ENCODE measurements around the gene ABLIM1.

The ABLIM1 gene

GRCh38 chr10:114501650-114502049, 156.4 kb downstream of the ABLIM1 start:
- no peak overlapping the region for H3K4me3 ChIP-seq (ENCODE audit: low read length)
- TF ChIP-seq, protein P1, sequence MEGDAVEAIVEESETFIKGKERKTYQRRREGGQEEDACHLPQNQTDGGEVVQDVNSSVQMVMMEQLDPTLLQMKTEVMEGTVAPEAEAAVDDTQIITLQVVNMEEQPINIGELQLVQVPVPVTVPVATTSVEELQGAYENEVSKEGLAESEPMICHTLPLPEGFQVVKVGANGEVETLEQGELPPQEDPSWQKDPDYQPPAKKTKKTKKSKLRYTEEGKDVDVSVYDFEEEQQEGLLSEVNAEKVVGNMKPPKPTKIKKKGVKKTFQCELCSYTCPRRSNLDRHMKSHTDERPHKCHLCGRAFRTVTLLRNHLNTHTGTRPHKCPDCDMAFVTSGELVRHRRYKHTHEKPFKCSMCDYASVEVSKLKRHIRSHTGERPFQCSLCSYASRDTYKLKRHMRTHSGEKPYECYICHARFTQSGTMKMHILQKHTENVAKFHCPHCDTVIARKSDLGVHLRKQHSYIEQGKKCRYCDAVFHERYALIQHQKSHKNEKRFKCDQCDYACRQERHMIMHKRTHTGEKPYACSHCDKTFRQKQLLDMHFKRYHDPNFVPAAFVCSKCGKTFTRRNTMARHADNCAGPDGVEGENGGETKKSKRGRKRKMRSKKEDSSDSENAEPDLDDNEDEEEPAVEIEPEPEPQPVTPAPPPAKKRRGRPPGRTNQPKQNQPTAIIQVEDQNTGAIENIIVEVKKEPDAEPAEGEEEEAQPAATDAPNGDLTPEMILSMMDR (conservative IDR thresholded peaks at IDR 0.05; ENCODE audit: low read length): no peak
- no peak for DNase-seq (ENCODE audit: low read depth)

DNA sequence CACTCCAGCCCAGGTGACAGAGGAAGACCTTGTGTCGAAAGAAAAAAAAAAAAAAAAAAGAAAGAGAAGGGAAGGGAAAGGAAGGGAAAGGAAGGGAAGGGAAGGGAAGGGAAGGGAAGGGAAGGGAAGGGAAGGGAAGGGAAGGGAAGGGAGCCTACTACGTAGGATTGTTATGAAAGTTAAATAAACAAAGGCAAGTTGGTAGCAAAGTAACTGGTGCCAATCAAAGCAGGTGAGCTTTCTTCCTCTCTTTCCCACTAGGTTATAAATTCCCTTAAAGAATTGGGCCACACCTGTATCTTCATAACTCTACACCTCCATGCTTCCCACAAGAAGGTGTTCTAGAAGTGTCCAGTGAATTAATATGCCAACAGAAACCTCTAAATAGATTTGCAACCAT, 157.4 kb downstream of the ABLIM1 start:
- TF ChIP-seq, protein P1 (conservative IDR thresholded peaks at IDR 0.05; ENCODE audit: low read length): no peak

DNA sequence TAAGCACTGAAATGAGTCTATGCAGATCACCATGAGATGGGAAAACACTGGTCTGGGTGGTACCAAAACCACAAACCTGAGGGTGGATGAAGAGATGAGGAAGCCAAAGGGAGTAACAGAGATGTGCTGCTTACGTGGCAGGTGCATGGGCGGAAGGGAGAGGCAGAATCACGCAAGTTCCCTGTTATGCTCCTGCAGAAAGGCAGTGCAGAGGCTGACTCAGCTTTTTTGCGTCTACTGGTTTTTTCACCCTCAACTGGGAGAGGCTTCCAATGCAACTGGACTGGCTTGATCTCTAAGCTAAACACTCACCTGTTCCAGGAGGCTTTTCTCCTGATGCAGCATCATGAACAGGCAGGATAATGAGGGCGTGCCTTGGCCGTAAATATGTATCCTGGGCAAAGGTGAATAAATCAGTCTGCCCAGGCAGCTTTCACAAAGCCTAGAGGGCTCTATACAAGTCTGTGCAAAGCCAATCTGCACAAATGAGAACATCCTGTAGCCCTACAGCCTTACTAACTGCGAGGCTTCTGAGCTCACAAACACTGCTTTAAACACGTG, 158.4 kb downstream of the ABLIM1 start:
- TF ChIP-seq, protein P1 (conservative IDR thresholded peaks at IDR 0.05; ENCODE audit: low read length): no peak

More for the DNA sequence above, 157.4 kb downstream of the ABLIM1 start:
- DNase-seq (ENCODE audit: low read depth): no peak
- H3K4me3 ChIP-seq (ENCODE audit: low read length): no peak overlapping the region

DNA sequence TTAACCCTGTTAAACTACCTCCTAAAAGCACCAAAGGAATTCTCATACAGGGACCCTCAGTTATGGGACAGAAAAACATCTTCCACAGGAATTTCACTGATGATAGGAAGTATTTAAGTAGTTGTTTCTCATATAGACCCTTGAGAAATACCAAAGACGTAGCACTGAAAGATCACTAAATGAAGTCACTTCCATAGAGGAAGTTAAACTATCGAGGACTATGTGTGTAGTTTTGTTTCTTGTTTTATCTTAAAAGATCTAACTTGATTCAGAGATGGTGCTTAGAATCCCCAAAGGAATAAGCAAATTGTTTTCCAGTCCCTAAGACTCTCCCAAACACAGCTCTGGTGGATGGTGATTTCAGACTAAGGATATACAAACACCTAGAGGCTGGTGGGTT, 159.0 kb downstream of the ABLIM1 start:
- no peak overlapping the region for H3K4me3 ChIP-seq (ENCODE audit: low read length)
- TF ChIP-seq, protein P1 (conservative IDR thresholded peaks at IDR 0.05; ENCODE audit: low read length): no peak
- no peak for DNase-seq (ENCODE audit: low read depth)

More for the DNA sequence above, 158.4 kb downstream of the ABLIM1 start:
- DNase-seq (ENCODE audit: low read depth): no peak
- no peak overlapping the region for H3K4me3 ChIP-seq (ENCODE audit: low read length)

DNA sequence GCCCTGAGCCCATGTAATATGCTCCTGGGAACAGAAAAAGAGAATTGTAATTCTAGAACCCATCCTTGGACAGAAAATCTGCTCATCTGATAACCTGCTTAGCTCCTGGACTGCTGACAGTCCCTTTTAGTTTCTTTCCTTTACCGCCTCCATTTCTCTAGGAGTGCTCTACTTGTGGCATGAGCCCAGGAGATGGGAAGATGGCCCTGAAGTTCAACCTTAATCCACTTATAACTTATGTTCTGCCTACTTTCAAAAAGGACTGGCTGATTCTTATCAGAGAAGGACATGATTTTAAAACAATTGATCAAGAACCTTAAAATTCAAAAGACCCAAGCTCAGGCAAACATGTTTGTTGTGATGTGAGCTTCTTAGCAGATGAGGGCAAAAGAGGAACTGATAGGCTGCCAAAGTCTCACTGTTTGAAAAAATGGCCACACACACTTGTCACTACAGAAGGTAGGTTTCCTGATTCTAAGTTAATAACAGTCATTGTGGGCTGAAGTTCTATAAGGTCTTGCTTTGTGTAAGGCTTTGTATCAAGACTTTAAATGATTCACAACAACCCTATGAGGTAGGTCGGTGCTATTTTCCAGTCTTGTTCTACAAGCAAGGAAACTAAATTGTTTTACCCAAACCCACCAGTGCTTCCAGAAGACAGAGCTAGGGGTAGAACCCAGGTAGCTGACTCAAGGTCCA, 159.5 kb downstream of the ABLIM1 start:
- no peak overlapping the region for H3K4me3 ChIP-seq (ENCODE audit: low read length)
- DNase-seq (ENCODE audit: low read depth): no peak
- TF ChIP-seq, protein P1 (conservative IDR thresholded peaks at IDR 0.05; ENCODE audit: low read length): no peak

DNA sequence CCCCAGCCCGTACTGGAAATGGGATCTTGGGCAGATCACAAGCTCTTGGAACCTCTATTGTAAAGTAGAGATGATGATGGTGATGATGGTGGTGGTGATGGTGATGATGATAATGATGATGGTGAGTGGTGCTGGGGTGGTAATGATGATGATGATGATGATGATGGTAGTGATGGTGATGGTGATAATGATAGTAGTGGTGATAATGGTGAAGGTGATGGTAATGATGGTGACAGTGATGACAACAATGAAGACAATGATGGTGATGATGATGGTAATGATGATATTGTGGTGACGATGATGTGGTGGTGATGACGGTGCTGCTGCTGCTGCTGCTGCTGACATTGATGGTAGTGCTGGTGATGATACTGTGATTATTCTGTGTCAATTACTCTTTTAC, 162.8 kb downstream of the ABLIM1 start:
- DNase-seq (ENCODE audit: low read depth): no peak
- no peak overlapping the region for H3K4me3 ChIP-seq (ENCODE audit: low read length)
- TF ChIP-seq, protein P1 (conservative IDR thresholded peaks at IDR 0.05; ENCODE audit: low read length): no peak

Measured in AG10803 (cell line).